Right lobe of liver (tissue), 6 donors: ENCODE measurements around the gene MAP4K3. TPM values are rescaled to one million over a fixed set of nuclear protein-coding genes. Genes with fewer than 3 reads are reported as not detected.

Experiments
- ATAC-seq, 4 donors: fragments of 200-7000 bp; cut with Tn5 transposase; one replicate each; pipeline ENCODE4 v1.9.1; 2020; ENCODE audit warnings: mild to moderate bottlenecking in 4 of 4, moderate library complexity in 4 of 4
- DNase-seq, 3 donors: peaks; one replicate each; pipeline ENCODE4 v3.0.0-alpha.2; 2020
- H3K27ac ChIP-seq, 3 donors: fragments of 200-600 bp; one replicate each; pipeline ENCODE4 v1.8.0; 2022
- H3K27me3 ChIP-seq, 2 donors: fragments of 200-600 bp; one replicate each; pipeline ENCODE4 v1.8.0; 2022
- H3K36me3 ChIP-seq, 4 donors: fragments of 200-600 bp; sonication (generic) in 1 of 4; one replicate each; pipeline versions ENCODE4 v1.5.1 to v1.8.0; 2017 to 2022; ENCODE audit warnings: control low read depth in 1 of 4
- H3K4me1 ChIP-seq, 4 donors: fragments of 200-600 bp; sonication (generic) in 1 of 4; one replicate each; pipeline versions ENCODE4 v1.5.1 to v1.8.0; 2017 to 2022; ENCODE audit warnings: control low read depth in 1 of 4
- H3K4me3 ChIP-seq, 3 donors: fragments of 200-600 bp; one replicate each; pipeline ENCODE4 v1.8.0; 2022
- H3K9me3 ChIP-seq, 4 donors: fragments of 200-600 bp; sonication (generic) in 1 of 4; one replicate each; pipeline versions ENCODE4 v1.5.1 to v1.8.0; 2017 to 2022; ENCODE audit warnings: control low read depth in 1 of 4
- POLR2A ChIP-seq: fragments of 450-650 bp; IDR thresholded peaks from one replicate; pipeline ENCODE4 v1.6.1; 2017; ENCODE audit warnings: antibody characterized with exemption, mild to moderate bottlenecking
- WGBS: methylation state at CpG from one replicate; pipeline ENCODE4 v1.1.6; 2018; ENCODE audit warnings: low coverage, low lambda C conversion rate; ENCODE audit not compliant: insufficient coverage; ENCODE audit errors: missing lambda C conversion rate; 5-methylcytosine and 5-hydroxymethylcytosine counted together
- intact Hi-C, 2 donors: fragments of 100-400 bp; cut with DNase I; formaldehyde crosslinking; loops; one replicate each; pipeline versions ENCODE4 v1.11.2 to v1.14.1; 2022
- total RNA-seq, 6 experiments: library from RNA; depleted of rRNA in 2 of 6; stranded (reverse); fragments of >200 nt in 2 of 6; fragmentation: NEBNext Ultra II Directional in 3 of 6; extraction: Animal tissue kit (Norgen Biotek cat#: 25700) in 3 of 6; gene quantifications; one replicate each; pipeline versions ENCODE4 v1.1.0 to v1.2.4, GENCODE V29; 2016 to 2023
- TF ChIP-seq, protein P1 (sequence below), 4 donors: fragments of 200-600 bp in 3 of 4; fragments of 450-650 bp in 1 of 4; IDR thresholded peaks; one replicate each; pipeline versions ENCODE4 v1.5.1 to v1.8.0; 2016 to 2022; ENCODE audit warnings: antibody characterized with exemption in 4 of 4, mild to moderate bottlenecking in 2 of 4
- donor health status: DM: no; HTN: yes; CAD: no.
- donor health status: DM: no; HTN: no; CAD: no.
- donor health status: DM: no; HTN: no; CAD: no.
- donor health status: DM: no; HTN: yes; CAD: no.
- donor health status: DM: no; HTN: yes; CAD: no.

Gene MAP4K3
- total RNA-seq, 6 experiments from 2014 or later: 14.5 to 24.8 (median 17.1) TPM

DNA sequence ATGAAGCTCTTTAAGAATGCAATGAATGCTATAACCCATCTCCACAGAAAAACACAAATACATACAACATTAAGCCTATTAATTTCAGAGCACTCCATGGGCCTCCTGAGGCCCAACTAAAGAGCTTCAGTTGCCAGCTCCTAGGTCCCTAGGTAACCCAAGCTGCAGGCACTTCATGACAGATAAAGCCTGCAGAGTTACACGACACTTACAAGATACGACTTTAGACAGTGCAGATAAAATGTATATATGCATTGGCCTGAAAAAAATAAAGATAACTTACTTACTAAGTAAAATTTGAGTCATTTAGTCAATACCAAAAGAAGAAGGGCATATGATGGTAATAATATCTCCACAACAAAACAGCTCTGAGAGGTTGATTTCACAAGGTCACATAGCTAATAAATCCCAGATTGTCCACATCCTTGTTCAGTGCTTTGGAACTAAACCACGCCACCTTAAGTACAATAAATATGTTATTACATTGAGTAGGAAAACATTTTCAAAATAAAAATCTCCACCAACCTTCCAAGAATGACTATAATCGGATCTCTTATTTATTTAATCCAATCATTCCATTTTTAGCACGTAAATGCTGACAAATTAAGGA is 3.4 kb downstream of the MAP4K3 start:
- intact Hi-C loops: loop anchor here in 1 of 2 donors (10.0 kb wide), 1 partner anchor 49 kb away; no protein-coding TSS in a partner anchor
- H3K36me3 ChIP-seq: no peaks in the 10 kb centered on the region
- ATAC-seq: no peak
- no peak for DNase-seq
- no peak overlapping the region for H3K27ac ChIP-seq
- no peak for TF ChIP-seq POLR2A
- TF ChIP-seq, protein P1, sequence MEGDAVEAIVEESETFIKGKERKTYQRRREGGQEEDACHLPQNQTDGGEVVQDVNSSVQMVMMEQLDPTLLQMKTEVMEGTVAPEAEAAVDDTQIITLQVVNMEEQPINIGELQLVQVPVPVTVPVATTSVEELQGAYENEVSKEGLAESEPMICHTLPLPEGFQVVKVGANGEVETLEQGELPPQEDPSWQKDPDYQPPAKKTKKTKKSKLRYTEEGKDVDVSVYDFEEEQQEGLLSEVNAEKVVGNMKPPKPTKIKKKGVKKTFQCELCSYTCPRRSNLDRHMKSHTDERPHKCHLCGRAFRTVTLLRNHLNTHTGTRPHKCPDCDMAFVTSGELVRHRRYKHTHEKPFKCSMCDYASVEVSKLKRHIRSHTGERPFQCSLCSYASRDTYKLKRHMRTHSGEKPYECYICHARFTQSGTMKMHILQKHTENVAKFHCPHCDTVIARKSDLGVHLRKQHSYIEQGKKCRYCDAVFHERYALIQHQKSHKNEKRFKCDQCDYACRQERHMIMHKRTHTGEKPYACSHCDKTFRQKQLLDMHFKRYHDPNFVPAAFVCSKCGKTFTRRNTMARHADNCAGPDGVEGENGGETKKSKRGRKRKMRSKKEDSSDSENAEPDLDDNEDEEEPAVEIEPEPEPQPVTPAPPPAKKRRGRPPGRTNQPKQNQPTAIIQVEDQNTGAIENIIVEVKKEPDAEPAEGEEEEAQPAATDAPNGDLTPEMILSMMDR (IDR thresholded peaks at IDR 0.05): no peak
- WGBS: 79% methylated on average over 5 of the region's 5 CpGs
- no peak overlapping the region for H3K4me3 ChIP-seq
- H3K9me3 ChIP-seq: no peaks in the 10 kb centered on the region
- H3K4me1 ChIP-seq: peaks cover 0 to 40% (median 9%) of the 10 kb centered on the region in 4 donors
- no peaks in the 10 kb centered on the region for H3K27me3 ChIP-seq

DNA sequence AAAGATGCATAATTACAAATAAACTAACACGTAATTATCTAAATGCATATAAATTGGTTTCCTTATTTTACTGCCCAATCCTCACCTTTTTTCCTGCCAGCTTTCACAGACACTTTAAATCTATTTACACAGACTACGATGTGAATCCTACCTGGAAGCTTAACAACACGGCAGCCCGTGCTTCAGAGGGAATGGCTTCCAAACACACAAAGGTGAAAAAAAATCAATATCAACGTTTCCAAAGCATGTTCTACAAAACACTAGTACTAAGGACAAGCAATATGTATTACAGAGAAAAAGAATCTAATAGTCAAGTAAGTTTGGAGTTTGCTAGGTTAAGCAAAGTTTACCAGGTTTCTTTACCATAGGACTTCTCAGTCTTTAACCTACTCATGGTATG is 4.4 kb downstream of the MAP4K3 start:
- ATAC-seq (no peak), DNase-seq (no peak)
- Histone ChIP-seq H3K4me3 (no peak overlapping the region), H3K27me3 (no peaks in the 10 kb centered on the region), H3K36me3 (no peaks in the 10 kb centered on the region), H3K27ac (peak overlapping the region in 1 of 3 donors; percentile 2), H3K9me3 (no peaks in the 10 kb centered on the region), H3K4me1 (peaks cover 0 to 35% (median 9%) of the 10 kb centered on the region in 4 donors)
- 22% methylated on average over 5 of the region's 5 CpGs for WGBS
- intact Hi-C loops: loop anchor here in 1 of 2 donors (10.0 kb wide), 1 partner anchor 48 kb away; no protein-coding TSS in a partner anchor
- no peak for TF ChIP-seq POLR2A
- TF ChIP-seq, protein P1 (IDR thresholded peaks at IDR 0.05): no peak

GRCh38 chr2:39431592-39432316 is 5.3 kb downstream of the MAP4K3 start:
- H3K4me1 ChIP-seq: peaks cover 0 to 35% (median 9%) of the 10 kb centered on the region in 4 donors
- no peak overlapping the region for H3K4me3 ChIP-seq
- H3K36me3 ChIP-seq: no peaks in the 10 kb centered on the region
- DNase-seq (no peak), ATAC-seq (peak; percentile 63 to 71 (median 66))
- H3K9me3 ChIP-seq: no peaks in the 10 kb centered on the region
- no peak overlapping the region for H3K27ac ChIP-seq
- TF ChIP-seq, protein P1 (IDR thresholded peaks at IDR 0.05): no peak
- no peak for TF ChIP-seq POLR2A
- intact Hi-C loops: loop anchor here in 1 of 2 donors (10.0 kb wide), 1 partner anchor 47 kb away; no protein-coding TSS in a partner anchor
- H3K27me3 ChIP-seq: no peaks in the 10 kb centered on the region
- WGBS: 38% methylated on average over 3 of the region's 3 CpGs

- Histone ChIP-seq H3K27ac (no peak overlapping the region), H3K4me3 (no peak overlapping the region), H3K27me3 (no peaks in the 10 kb centered on the region), H3K36me3 (no peaks in the 10 kb centered on the region), H3K9me3 (no peaks in the 10 kb centered on the region), H3K4me1 (peaks cover 0 to 26% (median 9%) of the 10 kb centered on the region in 4 donors)
- WGBS: 88% methylated on average over 1 of the region's 1 CpG
- DNase-seq (no peak), ATAC-seq (no peak)
- TF ChIP-seq, protein P1 (IDR thresholded peaks at IDR 0.05): no peak
- no peak for TF ChIP-seq POLR2A
- intact Hi-C loops: loop anchor here in 1 of 2 donors (10.0 kb wide), 1 partner anchor 45 kb away; no protein-coding TSS in a partner anchor
These were observed 7.3 kb downstream of the MAP4K3 start for GRCh38 chr2:39429746-39430145.
